ENCODE measurements around the gene MICOS13. TPM values are rescaled to one million over a fixed set of nuclear protein-coding genes. Genes with fewer than 3 reads are reported as not detected.

MICOS13 gene
- total RNA-seq, 1 donor from 2014 or later, result 30.0 TPM

DNA sequence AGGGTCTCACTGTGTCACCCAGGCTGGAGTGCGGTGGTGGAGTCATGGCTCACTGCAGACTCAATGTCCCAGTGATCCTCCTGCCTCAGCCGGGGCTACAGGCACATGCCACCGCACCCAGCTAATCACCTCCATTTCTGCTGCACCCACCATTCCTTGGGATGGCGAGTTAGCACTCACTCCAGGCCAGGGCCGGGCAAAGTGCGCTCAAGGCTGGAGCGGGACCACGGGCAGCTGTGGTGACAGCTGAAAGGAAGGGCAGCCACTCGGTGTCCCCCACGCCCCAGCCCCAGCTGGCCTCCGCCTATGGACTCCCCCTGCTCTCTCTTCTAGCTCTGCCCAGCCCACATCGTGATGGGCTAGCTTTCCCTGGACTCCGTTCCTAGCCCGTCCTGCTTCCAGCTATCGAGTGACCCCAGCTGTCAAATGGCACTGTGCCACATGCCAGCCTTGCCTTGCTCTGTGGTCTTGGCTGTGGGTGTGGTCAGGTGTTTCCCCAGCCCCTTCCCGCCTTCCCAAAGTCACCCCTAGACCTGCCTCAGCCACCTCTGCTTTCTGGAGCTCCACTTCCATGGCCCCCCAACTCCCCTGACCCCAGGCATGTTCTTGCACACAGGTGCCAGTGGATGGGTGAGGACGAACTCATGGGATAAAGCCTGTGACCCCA, 4.1 kb downstream of the MICOS13 start:
- DNase-seq (ENCODE audit: low read depth) (no peak), FAIRE-seq (no peak)
- TF ChIP-seq, protein P1, sequence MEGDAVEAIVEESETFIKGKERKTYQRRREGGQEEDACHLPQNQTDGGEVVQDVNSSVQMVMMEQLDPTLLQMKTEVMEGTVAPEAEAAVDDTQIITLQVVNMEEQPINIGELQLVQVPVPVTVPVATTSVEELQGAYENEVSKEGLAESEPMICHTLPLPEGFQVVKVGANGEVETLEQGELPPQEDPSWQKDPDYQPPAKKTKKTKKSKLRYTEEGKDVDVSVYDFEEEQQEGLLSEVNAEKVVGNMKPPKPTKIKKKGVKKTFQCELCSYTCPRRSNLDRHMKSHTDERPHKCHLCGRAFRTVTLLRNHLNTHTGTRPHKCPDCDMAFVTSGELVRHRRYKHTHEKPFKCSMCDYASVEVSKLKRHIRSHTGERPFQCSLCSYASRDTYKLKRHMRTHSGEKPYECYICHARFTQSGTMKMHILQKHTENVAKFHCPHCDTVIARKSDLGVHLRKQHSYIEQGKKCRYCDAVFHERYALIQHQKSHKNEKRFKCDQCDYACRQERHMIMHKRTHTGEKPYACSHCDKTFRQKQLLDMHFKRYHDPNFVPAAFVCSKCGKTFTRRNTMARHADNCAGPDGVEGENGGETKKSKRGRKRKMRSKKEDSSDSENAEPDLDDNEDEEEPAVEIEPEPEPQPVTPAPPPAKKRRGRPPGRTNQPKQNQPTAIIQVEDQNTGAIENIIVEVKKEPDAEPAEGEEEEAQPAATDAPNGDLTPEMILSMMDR (IDR thresholded peaks at IDR 0.05; ENCODE audit: insufficient read depth, low read length, severe bottlenecking), result no peak
- Histone ChIP-seq H3K27me3 (ENCODE audit: control insufficient read depth, insufficient read depth, low read length) (no peaks in the 10 kb centered on the region), H3K36me3 (ENCODE audit: control insufficient read depth, insufficient read depth, low read length) (peaks cover 6% of the 10 kb centered on the region), H3K4me3 (ENCODE audit: low read depth, low read length) (no peak overlapping the region)

DNA sequence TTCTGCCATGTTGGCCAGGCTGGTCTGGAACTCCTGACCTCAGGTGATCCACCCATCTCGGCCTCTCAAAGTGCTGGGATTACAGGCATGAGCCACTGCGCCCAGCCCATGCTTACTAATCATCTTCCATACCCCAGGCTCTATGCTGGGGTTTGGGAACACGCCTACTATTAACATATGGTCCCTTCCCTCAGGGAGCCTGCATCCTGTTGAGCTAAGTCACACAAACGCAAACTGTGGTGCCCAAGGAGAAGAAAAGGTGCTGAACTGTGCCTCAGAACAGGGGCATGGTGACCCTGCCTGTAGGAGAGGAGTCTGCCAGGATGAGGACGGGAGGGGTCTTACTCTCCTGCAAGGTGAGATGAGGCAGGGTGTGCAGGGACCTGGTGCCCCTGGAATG, 5.6 kb downstream of the MICOS13 start:
- no peak for FAIRE-seq

DNA sequence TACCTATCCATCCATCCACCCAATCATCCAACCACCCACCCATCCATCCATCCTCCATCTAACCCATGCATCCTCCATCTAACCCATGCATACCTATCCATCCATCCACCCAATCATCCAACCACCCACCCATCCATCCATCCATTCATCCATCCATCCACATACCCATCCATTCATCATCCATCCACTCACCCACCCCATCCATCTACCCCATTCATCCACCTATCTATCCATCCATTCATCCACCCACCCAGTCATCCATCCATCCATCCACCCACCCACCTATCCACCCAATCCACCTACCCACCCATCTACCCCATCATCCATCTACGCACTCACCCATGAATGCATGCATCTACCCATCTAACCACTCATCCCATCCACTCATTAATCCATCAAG, 6.6 kb downstream of the MICOS13 start:
- no peak for DNase-seq (ENCODE audit: low read depth)
- Histone ChIP-seq H3K4me3 (ENCODE audit: low read depth, low read length) (no peak overlapping the region), H3K27me3 (ENCODE audit: control insufficient read depth, insufficient read depth, low read length) (no peaks in the 10 kb centered on the region), H3K36me3 (ENCODE audit: control insufficient read depth, insufficient read depth, low read length) (peaks cover 15% of the 10 kb centered on the region)
- FAIRE-seq, result peak; percentile 96
- TF ChIP-seq, protein P1 (IDR thresholded peaks at IDR 0.05; ENCODE audit: insufficient read depth, low read length, severe bottlenecking), result no peak

More for the DNA sequence above, 5.6 kb downstream of the MICOS13 start:
- H3K27me3 ChIP-seq (ENCODE audit: control insufficient read depth, insufficient read depth, low read length), result no peaks in the 10 kb centered on the region
- H3K36me3 ChIP-seq (ENCODE audit: control insufficient read depth, insufficient read depth, low read length), result peaks cover 7% of the 10 kb centered on the region
- no peak overlapping the region for H3K4me3 ChIP-seq (ENCODE audit: low read depth, low read length)
- no peak for DNase-seq (ENCODE audit: low read depth)
- TF ChIP-seq, protein P1 (IDR thresholded peaks at IDR 0.05; ENCODE audit: insufficient read depth, low read length, severe bottlenecking), result no peak

DNA sequence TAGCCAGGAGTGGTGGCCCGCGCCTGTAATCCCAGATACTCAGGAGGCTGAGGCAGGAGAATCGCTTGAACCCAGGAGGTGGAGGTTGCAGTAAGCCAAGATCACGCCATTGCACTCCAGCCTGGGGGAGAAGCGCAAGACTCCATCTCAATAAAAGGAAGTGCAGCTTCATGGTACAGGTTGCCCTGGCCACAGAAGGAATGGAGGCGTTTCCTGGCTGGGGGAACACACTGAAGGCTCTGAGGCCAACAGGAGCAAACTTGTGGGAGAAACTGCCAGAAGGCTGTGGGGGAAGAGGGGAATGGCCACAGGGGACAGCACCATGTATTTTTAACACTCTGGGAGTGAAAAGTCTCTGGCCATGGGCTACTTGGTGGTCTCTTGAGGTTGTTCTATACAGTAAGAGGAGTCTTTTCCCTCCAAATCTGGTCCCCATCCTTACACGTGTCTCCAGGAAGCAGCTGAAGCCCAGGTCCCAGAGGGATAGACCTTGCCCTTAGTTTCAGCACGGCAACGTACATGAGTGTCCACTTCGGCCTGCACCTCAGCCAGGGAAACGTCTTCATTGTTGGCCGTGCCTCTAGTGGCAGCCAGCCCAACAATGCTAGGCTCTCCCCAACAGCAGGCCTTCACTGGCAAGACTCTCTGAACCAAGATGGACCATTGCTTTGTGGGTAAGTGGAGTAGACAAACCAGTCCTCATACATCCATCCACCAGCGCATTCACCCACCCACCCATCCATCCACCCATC, 7.4 kb downstream of the MICOS13 start:
- H3K36me3 ChIP-seq (ENCODE audit: control insufficient read depth, insufficient read depth, low read length), result peaks cover 12% of the 10 kb centered on the region
- H3K27me3 ChIP-seq (ENCODE audit: control insufficient read depth, insufficient read depth, low read length), result no peaks in the 10 kb centered on the region
- no peak overlapping the region for H3K4me3 ChIP-seq (ENCODE audit: low read depth, low read length)
- DNase-seq (ENCODE audit: low read depth), result no peak
- TF ChIP-seq, protein P1 (IDR thresholded peaks at IDR 0.05; ENCODE audit: insufficient read depth, low read length, severe bottlenecking), result no peak
- no peak for FAIRE-seq

DNA sequence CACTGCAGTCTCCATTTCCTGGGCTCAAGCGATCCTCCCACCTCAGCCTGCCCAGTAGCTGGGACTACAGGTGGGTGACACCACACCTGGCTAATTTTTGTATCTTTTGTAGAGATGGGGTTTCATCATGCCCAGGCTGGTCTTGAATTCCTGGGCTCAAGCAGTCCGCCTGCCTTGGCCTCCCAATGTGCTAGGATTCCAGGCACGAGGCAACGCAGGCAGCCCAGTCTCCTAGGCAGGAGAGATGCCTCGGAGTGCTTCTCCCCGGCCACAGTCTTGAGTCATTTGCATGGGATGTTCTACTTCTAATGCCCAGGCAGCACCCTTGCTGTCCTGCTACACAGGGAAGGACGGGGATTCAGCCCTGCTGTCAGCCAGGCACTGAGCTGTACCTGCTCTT, 8.7 kb downstream of the MICOS13 start:
- no peaks in the 10 kb centered on the region for H3K27me3 ChIP-seq (ENCODE audit: control insufficient read depth, insufficient read depth, low read length)
- H3K4me3 ChIP-seq (ENCODE audit: low read depth, low read length), result no peak overlapping the region
- DNase-seq (ENCODE audit: low read depth), result no peak
- TF ChIP-seq, protein P1 (IDR thresholded peaks at IDR 0.05; ENCODE audit: insufficient read depth, low read length, severe bottlenecking), result no peak
- FAIRE-seq, result no peak
- peaks cover 19% of the 10 kb centered on the region for H3K36me3 ChIP-seq (ENCODE audit: control insufficient read depth, insufficient read depth, low read length)
